Neuronal stem cell (in vitro differentiated cells): ENCODE data around the gene RMI2.

Experiments used
- DNase-seq: peaks from one replicate; pipeline ENCODE4 v3.0.0-alpha.2; 2013; ENCODE audit warnings: low spot score
- H2AFZ ChIP-seq: one replicate; pipeline ENCODE4 v1.6.1; 2013; ENCODE audit warnings: mild to moderate bottlenecking, low read length, inconsistent platforms
- H2AK5ac ChIP-seq: 2 replicates; pipeline ENCODE4 v1.6.1; 2013; ENCODE audit warnings: low read depth, mild to moderate bottlenecking, inconsistent platforms, low read length, moderate library complexity, mixed read lengths
- H2BK120ac ChIP-seq: 2 replicates; pipeline ENCODE4 v1.6.1; 2013; ENCODE audit warnings: low read depth, mild to moderate bottlenecking, inconsistent platforms, low read length, moderate library complexity, mixed read lengths
- H2BK12ac ChIP-seq: one replicate; pipeline ENCODE4 v1.6.1; 2013; ENCODE audit warnings: low read length, inconsistent platforms
- H2BK15ac ChIP-seq: 2 replicates; pipeline ENCODE4 v1.6.1; 2013; ENCODE audit warnings: mild to moderate bottlenecking, low read length, inconsistent platforms, mixed read lengths
- H2BK5ac ChIP-seq: one replicate; pipeline ENCODE4 v1.6.1; 2013; ENCODE audit warnings: inconsistent platforms, mild to moderate bottlenecking, low read length, moderate library complexity
- H3K14ac ChIP-seq: one replicate; pipeline ENCODE4 v1.6.1; 2013; ENCODE audit warnings: low read length, inconsistent platforms
- H3K18ac ChIP-seq: 2 replicates; pipeline ENCODE4 v1.6.1; 2013; ENCODE audit warnings: low read length, inconsistent platforms
- H3K23ac ChIP-seq: 2 replicates; pipeline ENCODE4 v1.6.1; 2013; ENCODE audit warnings: low read depth, mild to moderate bottlenecking, mixed read lengths, low read length, inconsistent platforms; ENCODE audit not compliant: poor library complexity
- H3K27ac ChIP-seq: replicated peaks from 3 replicates; pipeline ENCODE4 v1.5.1; 2013; ENCODE audit warnings: low read length, inconsistent platforms
- H3K27me3 ChIP-seq, 3 experiments: 2 replicates each; pipeline ENCODE4 v1.6.1; 2013; ENCODE audit warnings: low read length in 3 of 3, mild to moderate bottlenecking in 2 of 3, inconsistent platforms in 1 of 3, low read depth in 1 of 3, mixed read lengths in 1 of 3, moderate library complexity in 1 of 3; ENCODE audit not compliant: control insufficient read depth in 3 of 3, insufficient read depth in 3 of 3
- H3K36me3 ChIP-seq, 2 donors: replicated peaks in 1 of 2; 2 replicates each; pipeline ENCODE4 v1.6.1; 2013; ENCODE audit warnings: low read length in 2 of 2; ENCODE audit not compliant: control insufficient read depth in 2 of 2, insufficient read depth in 2 of 2
- H3K4ac ChIP-seq: 2 replicates; pipeline ENCODE4 v1.6.1; 2013; ENCODE audit warnings: inconsistent platforms, mild to moderate bottlenecking, low read length, moderate library complexity
- H3K4me1 ChIP-seq, 2 donors: 1 replicate in 1 of 2; 2 replicates in 1 of 2; pipeline ENCODE4 v1.6.1; 2013; ENCODE audit warnings: low read length in 2 of 2, low read depth in 1 of 2; ENCODE audit not compliant: control insufficient read depth in 2 of 2, insufficient read depth in 1 of 2
- H3K4me2 ChIP-seq: one replicate; pipeline ENCODE4 v1.6.1; 2013; ENCODE audit warnings: mild to moderate bottlenecking, low read length, inconsistent platforms; ENCODE audit not compliant: insufficient read depth, poor library complexity, severe bottlenecking
- H3K4me3 ChIP-seq, 2 donors: 2 replicates each; pipeline ENCODE4 v1.5.1; 2013; ENCODE audit warnings: low read length in 2 of 2, mild to moderate bottlenecking in 2 of 2, inconsistent platforms in 1 of 2, moderate library complexity in 1 of 2
- H3K79me1 ChIP-seq: one replicate; pipeline ENCODE4 v1.6.1; 2013; ENCODE audit warnings: low read depth, mild to moderate bottlenecking, inconsistent platforms, low read length, moderate library complexity
- H3K9ac ChIP-seq: one replicate; pipeline ENCODE4 v1.6.1; 2013; ENCODE audit warnings: mild to moderate bottlenecking, low read depth, low read length, inconsistent platforms; ENCODE audit not compliant: poor library complexity
- H3K9me3 ChIP-seq, 2 donors: replicated peaks in 1 of 2; 2 replicates each; pipeline versions ENCODE3 to v1.6.1; 2013; ENCODE audit warnings: low read length in 2 of 2, mild to moderate bottlenecking in 2 of 2, inconsistent platforms in 1 of 2, low read depth in 1 of 2, mixed read lengths in 1 of 2, moderate library complexity in 1 of 2; ENCODE audit not compliant: control insufficient read depth in 2 of 2, insufficient read depth in 1 of 2
- H4K8ac ChIP-seq: one replicate; pipeline ENCODE4 v1.6.1; 2013; ENCODE audit warnings: low read depth, mild to moderate bottlenecking, inconsistent platforms, low read length, moderate library complexity
- H4K91ac ChIP-seq: one replicate; pipeline ENCODE4 v1.6.1; 2013; ENCODE audit warnings: low read length, low read depth, mild to moderate bottlenecking, inconsistent platforms; ENCODE audit not compliant: poor library complexity
- WGBS, 2 donors: extraction: QIAGEN DNeasy Blood & Tissue Kit; methylation state at CpG; one replicate each; pipeline ENCODE4 v1.1.7; 2013; ENCODE audit warnings: missing lambda C conversion rate in 2 of 2, mixed read lengths in 1 of 2; ENCODE audit not compliant: insufficient read length in 2 of 2, insufficient replicate concordance in 1 of 2; ENCODE audit errors: extremely low coverage in 2 of 2; 5-methylcytosine and 5-hydroxymethylcytosine counted together

RMI2 gene

DNA sequence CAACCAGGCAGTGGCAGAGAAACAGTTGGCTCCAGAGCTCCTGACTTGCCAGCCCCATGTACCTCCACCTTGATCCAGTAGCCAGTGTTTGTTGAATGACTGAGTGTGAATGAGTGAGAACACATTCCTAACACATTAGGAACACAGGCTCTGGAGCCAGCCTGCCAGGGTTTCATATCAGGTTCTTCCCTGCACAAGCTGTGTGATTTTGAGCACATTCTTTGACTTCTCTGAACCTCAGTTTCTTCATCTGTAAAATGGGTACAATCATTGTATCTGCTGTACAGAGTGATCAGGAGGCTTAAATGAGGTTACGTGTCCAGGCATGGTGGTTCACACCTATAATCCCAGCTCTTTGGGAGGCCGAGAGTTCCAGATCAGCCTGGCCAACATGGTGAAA is 13.3 kb upstream of the RMI2 start:
- no CpG with 5 or more reads among the region's 2 CpGs for WGBS, 2 donors
- H2BK5ac ChIP-seq: no peak overlapping the region
- H3K18ac ChIP-seq: no peak overlapping the region
- H3K4ac ChIP-seq: no peak overlapping the region
- no peak overlapping the region for H2BK12ac ChIP-seq
- H3K27me3 ChIP-seq: no peaks in the 10 kb centered on the region
- H2AK5ac ChIP-seq: no peak overlapping the region
- H2BK120ac ChIP-seq: no peak overlapping the region
- no peak overlapping the region for H2BK15ac ChIP-seq
- no peak overlapping the region for H3K23ac ChIP-seq
- no peak overlapping the region for H4K91ac ChIP-seq
- DNase-seq: no peak
- H3K27ac ChIP-seq: no peak overlapping the region
- H2AFZ ChIP-seq: no peak overlapping the region
- no peak overlapping the region for H4K8ac ChIP-seq
- H3K9me3 ChIP-seq: peaks cover 2 to 8% of the 10 kb centered on the region in 2 donors
- peaks cover 10 to 11% of the 10 kb centered on the region in 2 donors for H3K4me1 ChIP-seq
- no peak overlapping the region for H3K9ac ChIP-seq
- H3K79me1 ChIP-seq: peaks cover under 1% of the 10 kb centered on the region
- no peak overlapping the region for H3K4me2 ChIP-seq
- H3K4me3 ChIP-seq: peak overlapping the region in 1 of 2 donors; percentile 42
- no peaks in the 10 kb centered on the region for H3K36me3 ChIP-seq
- no peak overlapping the region for H3K14ac ChIP-seq

DNA sequence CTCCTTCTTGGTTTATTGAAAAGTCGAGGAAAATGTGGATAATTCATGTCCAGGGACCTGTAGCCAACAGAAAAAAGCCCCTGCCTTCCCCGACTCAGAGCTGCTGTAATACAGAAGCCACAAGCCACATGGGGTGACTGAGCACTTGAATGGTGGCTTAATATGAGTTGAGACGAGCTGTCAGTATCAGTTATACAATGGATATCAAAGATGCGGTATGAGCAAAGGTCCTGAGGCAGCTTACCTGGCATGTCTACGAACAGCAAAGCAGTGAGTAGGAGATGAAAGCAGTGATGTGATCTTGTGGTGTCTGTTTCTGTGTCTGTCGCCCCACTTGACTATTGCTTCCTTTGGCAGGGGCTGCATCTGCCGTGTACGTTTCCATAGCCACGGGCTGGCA is 12.2 kb upstream of the RMI2 start:
- H3K36me3 ChIP-seq: no peaks in the 10 kb centered on the region
- H2BK120ac ChIP-seq: no peak overlapping the region
- H2BK5ac ChIP-seq: peak overlapping the region; percentile 40
- H3K23ac ChIP-seq: no peak overlapping the region
- no peak overlapping the region for H4K91ac ChIP-seq
- H2AFZ ChIP-seq: no peak overlapping the region
- H3K4me2 ChIP-seq: no peak overlapping the region
- no peaks in the 10 kb centered on the region for H3K79me1 ChIP-seq
- H3K4me1 ChIP-seq: peaks cover 8 to 9% of the 10 kb centered on the region in 2 donors
- no CpG with 5 or more reads among the region's 9 CpGs for WGBS, 2 donors
- no peak overlapping the region for H3K27ac ChIP-seq
- H3K9ac ChIP-seq: no peak overlapping the region
- H4K8ac ChIP-seq: no peak overlapping the region
- H3K9me3 ChIP-seq: peaks cover 2 to 8% of the 10 kb centered on the region in 2 donors
- H3K18ac ChIP-seq: no peak overlapping the region
- no peak for DNase-seq
- no peak overlapping the region for H3K4ac ChIP-seq
- H3K14ac ChIP-seq: no peak overlapping the region
- H2BK12ac ChIP-seq: no peak overlapping the region
- H2AK5ac ChIP-seq: peak overlapping the region; percentile 49
- H2BK15ac ChIP-seq: peak overlapping the region; percentile 7
- H3K27me3 ChIP-seq: no peaks in the 10 kb centered on the region
- H3K4me3 ChIP-seq: no peak overlapping the region

DNA sequence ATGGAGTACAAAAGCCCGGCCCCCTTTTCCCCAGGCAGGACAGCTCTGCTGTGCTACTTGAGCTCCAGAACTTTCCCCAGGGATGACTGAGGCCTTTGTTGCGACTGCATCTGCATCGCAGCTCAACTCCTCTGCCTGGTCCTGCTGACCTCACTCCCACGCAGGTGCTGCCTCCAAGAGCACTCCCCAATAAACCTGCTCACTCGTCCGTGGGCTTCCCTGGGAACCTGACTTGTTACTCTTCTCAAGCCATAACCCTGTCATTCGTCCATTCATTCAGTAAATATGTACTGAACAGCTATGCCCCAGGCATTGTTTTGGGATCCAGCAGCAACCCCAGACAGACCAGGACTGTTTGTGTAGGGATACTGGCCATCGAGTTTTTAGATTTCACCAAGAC is 11.6 kb upstream of the RMI2 start:
- no peak overlapping the region for H3K23ac ChIP-seq
- H2AFZ ChIP-seq: no peak overlapping the region
- no CpG with 5 or more reads among the region's 8 CpGs for WGBS, 2 donors
- no peak overlapping the region for H3K4me3 ChIP-seq
- no peak overlapping the region for H2AK5ac ChIP-seq
- H3K4ac ChIP-seq: no peak overlapping the region
- peaks cover 2 to 8% of the 10 kb centered on the region in 2 donors for H3K9me3 ChIP-seq
- H3K27me3 ChIP-seq: no peaks in the 10 kb centered on the region
- peak overlapping the region; percentile 7 for H2BK15ac ChIP-seq
- H3K14ac ChIP-seq: no peak overlapping the region
- no peaks in the 10 kb centered on the region for H3K36me3 ChIP-seq
- H2BK120ac ChIP-seq: no peak overlapping the region
- H2BK12ac ChIP-seq: no peak overlapping the region
- no peak overlapping the region for H3K27ac ChIP-seq
- H4K8ac ChIP-seq: no peak overlapping the region
- no peak overlapping the region for H3K18ac ChIP-seq
- H3K9ac ChIP-seq: no peak overlapping the region
- no peak for DNase-seq
- no peaks in the 10 kb centered on the region for H3K79me1 ChIP-seq
- H3K4me2 ChIP-seq: no peak overlapping the region
- no peak overlapping the region for H4K91ac ChIP-seq
- peak overlapping the region; percentile 40 for H2BK5ac ChIP-seq
- H3K4me1 ChIP-seq: peaks cover 3 to 4% of the 10 kb centered on the region in 2 donors

DNA sequence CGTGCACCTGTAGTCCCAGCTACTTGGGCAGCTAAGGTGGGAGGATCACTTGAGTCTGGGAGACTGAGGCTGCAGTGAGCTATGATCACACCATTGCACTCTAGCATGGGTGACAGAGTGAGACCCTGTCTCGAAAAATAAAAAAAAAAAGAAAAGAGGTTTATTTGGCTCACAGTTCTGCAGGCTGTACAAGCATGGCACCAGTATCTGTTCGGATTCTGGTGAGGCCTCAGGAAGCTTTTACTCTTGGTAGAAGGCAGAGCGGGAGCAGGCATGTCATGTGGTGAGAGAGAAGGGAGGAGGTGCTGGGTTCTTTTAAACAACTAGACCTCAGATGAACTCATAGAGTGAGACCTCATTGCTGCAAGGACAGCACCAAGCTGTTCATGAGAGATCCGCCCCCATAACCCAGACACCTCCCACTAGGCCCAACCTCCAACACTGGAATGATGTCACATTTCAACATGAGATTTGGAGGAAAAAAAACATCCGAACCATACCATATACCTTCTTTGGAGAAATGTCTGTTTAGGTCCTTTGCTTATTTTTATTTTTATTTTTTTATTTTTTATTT is 10.3 kb upstream of the RMI2 start:
- Histone ChIP-seq H3K4me1 (no peaks in the 10 kb centered on the region), H4K91ac (no peak overlapping the region), H3K27ac (no peak overlapping the region), H2BK12ac (no peak overlapping the region), H3K4me3 (no peak overlapping the region), H3K9me3 (peaks cover 2 to 8% of the 10 kb centered on the region in 2 donors), H3K4me2 (no peak overlapping the region), H3K79me1 (no peaks in the 10 kb centered on the region), H2BK120ac (no peak overlapping the region), H2BK15ac (no peak overlapping the region), H2AK5ac (no peak overlapping the region), H2BK5ac (no peak overlapping the region), H2AFZ (no peak overlapping the region), H3K18ac (no peak overlapping the region), H3K14ac (no peak overlapping the region), H4K8ac (no peak overlapping the region), H3K23ac (no peak overlapping the region), H3K27me3 (no peaks in the 10 kb centered on the region), H3K4ac (no peak overlapping the region), H3K36me3 (no peaks in the 10 kb centered on the region), H3K9ac (no peak overlapping the region)
- no CpG with 5 or more reads among the region's 6 CpGs for WGBS, 2 donors
- DNase-seq: no peak
